Measurements from ENCODE around the gene FAM184A.

GRCh38 chr6:118934461-118935330 lies 143.8 kb downstream of the FAM184A start, which contains the start of gene MCM9:
- TF ChIP-seq EZH2 (IDR thresholded peaks at IDR 0.05; ENCODE audit: borderline replicate concordance, low read depth, low read length, severe bottlenecking) (no peak), CTCF (IDR thresholded peaks at IDR 0.05; ENCODE audit: borderline replicate concordance, extremely low read depth, low read length, poor library complexity, severe bottlenecking) (no peak)
